HG02981 (cell line): ENCODE results near the gene CDKN1A.
"Not testable (repeated sequence)": the region's sequence is repeated elsewhere in the genome, so short reads cannot be mapped to it uniquely, and the experiment has no call there.

Experiments used
- ATAC-seq: cut with Tn5 transposase; IDR thresholded peaks from one replicate; pipeline ENCODE4 v1.9.1; 2021; ENCODE audit warnings: mild to moderate bottlenecking, moderate library complexity; ENCODE audit not compliant: unreplicated experiment

Gene CDKN1A

GRCh38 chr6:36694616-36695015 lies 16.1 kb downstream of the CDKN1A start:
- no peak for ATAC-seq

- ATAC-seq = no peak
Measured at GRCh38 chr6:36695414-36695813, 16.9 kb downstream of the CDKN1A start.

- no peak for ATAC-seq
Measured at GRCh38 chr6:36697481-36697903, 19.0 kb downstream of the CDKN1A start, which contains the start of gene RAB44. Gene RAB44 (plus strand): TSS chr6:36697826. CDS start chr6:36704236, 6,410 bp downstream.

- ATAC-seq = no peak
Measured at GRCh38 chr6:36698196-36698595, 19.7 kb downstream of the CDKN1A start.

- no peak for ATAC-seq
Measured at GRCh38 chr6:36698871-36699271, 20.4 kb downstream of the CDKN1A start.

- no peak for ATAC-seq
Measured at GRCh38 chr6:36699348-36699747, 20.8 kb downstream of the CDKN1A start.

- ATAC-seq = no peak
Measured at GRCh38 chr6:36700071-36700812, 21.7 kb downstream of the CDKN1A start.

- no peak for ATAC-seq
Measured at GRCh38 chr6:36700831-36701230, 22.3 kb downstream of the CDKN1A start.

- no peak for ATAC-seq
Measured at GRCh38 chr6:36701401-36701991, 23.0 kb downstream of the CDKN1A start.

GRCh38 chr6:36702656-36703055 lies 24.1 kb downstream of the CDKN1A start:
- ATAC-seq = no peak

GRCh38 chr6:36703081-36703606 lies 24.6 kb downstream of the CDKN1A start:
- ATAC-seq = no peak

- ATAC-seq = no peak
Measured at GRCh38 chr6:36703982-36704381, 25.5 kb downstream of the CDKN1A start.

- ATAC-seq = not testable (repeated sequence)
Measured at GRCh38 chr6:36704961-36705577, 26.6 kb downstream of the CDKN1A start.

- no peak for ATAC-seq
Measured at GRCh38 chr6:36706339-36706738, 27.8 kb downstream of the CDKN1A start.

GRCh38 chr6:36712816-36713215 lies 34.3 kb downstream of the CDKN1A start:
- no peak for ATAC-seq

GRCh38 chr6:36713846-36714245 lies 35.3 kb downstream of the CDKN1A start:
- ATAC-seq = no peak

GRCh38 chr6:36714511-36714910 lies 36.0 kb downstream of the CDKN1A start:
- no peak for ATAC-seq

- ATAC-seq = no peak
Measured at GRCh38 chr6:36715469-36715868, 37.0 kb downstream of the CDKN1A start.

- no peak for ATAC-seq
Measured at GRCh38 chr6:36716476-36717093, 38.1 kb downstream of the CDKN1A start.

- ATAC-seq = no peak
Measured at GRCh38 chr6:36717231-36717825, 38.8 kb downstream of the CDKN1A start.
